Stimulated activated CD4-positive, alpha-beta T cell treated with anti-CD3 and anti-CD28 coated beads, Interleukin-4, amount 100 ng/mL, for 4 hours (primary cell): Measurements from ENCODE around the gene NUMA1.

Experiments
- DNase-seq, 2 experiments: peaks; one replicate each; pipeline ENCODE4 v3.0.0-alpha.2; 2020

Gene NUMA1

GRCh38 chr11:72048766-72049460 is 31.4 kb downstream of the NUMA1 start:
- DNase-seq: no peak

- DNase-seq: no peak
Observed at GRCh38 chr11:72045849-72046248, 34.5 kb downstream of the NUMA1 start.

- no peak for DNase-seq
Observed at GRCh38 chr11:72042064-72042745, 38.1 kb downstream of the NUMA1 start.

GRCh38 chr11:72041364-72042063 is 38.8 kb downstream of the NUMA1 start:
- DNase-seq: peak; percentile 12 to 28

GRCh38 chr11:72040491-72041363 is 39.6 kb downstream of the NUMA1 start:
- DNase-seq: peak; percentile 72 to 73

GRCh38 chr11:72039856-72040401 is 40.4 kb downstream of the NUMA1 start:
- DNase-seq: no peak

- no peak for DNase-seq
Observed at GRCh38 chr11:72039031-72039855, 41.1 kb downstream of the NUMA1 start.

GRCh38 chr11:72038491-72038890 is 41.9 kb downstream of the NUMA1 start:
- DNase-seq: no peak

GRCh38 chr11:72037554-72038311 is 42.6 kb downstream of the NUMA1 start:
- DNase-seq: no peak

- DNase-seq: no peak
Observed at GRCh38 chr11:72036687-72037086, 43.7 kb downstream of the NUMA1 start.

- no peak for DNase-seq
Observed at GRCh38 chr11:72030472-72031045, 49.8 kb downstream of the NUMA1 start.

- DNase-seq: no peak
Observed at GRCh38 chr11:72026090-72026489, 54.3 kb downstream of the NUMA1 start.

- DNase-seq: no peak
Observed at GRCh38 chr11:72024069-72024754, 56.1 kb downstream of the NUMA1 start.

GRCh38 chr11:72023335-72023734 is 57.0 kb downstream of the NUMA1 start:
- DNase-seq: no peak

GRCh38 chr11:72018171-72018570 is 62.2 kb downstream of the NUMA1 start:
- no peak for DNase-seq

GRCh38 chr11:72015511-72016061 is 64.8 kb downstream of the NUMA1 start:
- DNase-seq: no peak

GRCh38 chr11:72014761-72015320 is 65.5 kb downstream of the NUMA1 start:
- DNase-seq: no peak

GRCh38 chr11:72013765-72014711 is 66.3 kb downstream of the NUMA1 start:
- DNase-seq: no peak
